ENCODE data around the gene KBTBD13. TPM values are rescaled to one million over a fixed set of nuclear protein-coding genes. Genes with fewer than 3 reads are reported as not detected.

KBTBD13 gene
- total and polyA plus RNA-seq, 4 donors = 0.04 to 0.23 (median 0.18) TPM

DNA sequence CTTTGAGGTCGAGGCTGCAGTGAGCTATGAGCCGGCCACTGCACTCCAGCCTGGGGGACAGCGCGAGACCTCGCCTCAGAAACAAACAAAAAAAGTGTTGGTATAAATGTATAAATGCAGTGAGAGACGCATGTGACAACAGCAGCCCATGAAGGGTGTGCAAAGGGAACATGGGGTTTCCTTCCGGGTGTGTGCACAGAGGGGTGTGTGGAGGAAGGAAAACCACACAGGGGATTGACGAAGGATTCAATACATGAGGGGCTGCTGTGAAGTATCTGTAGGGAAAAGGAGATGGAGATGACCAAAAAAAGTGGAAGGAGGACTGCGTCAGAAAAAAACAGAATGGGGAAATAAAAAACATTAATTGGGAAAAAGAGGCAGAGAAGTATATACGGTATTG, 48.2 kb upstream of the KBTBD13 start:
- H3K27ac ChIP-seq (ENCODE audit: low read depth in 1 of 2, low read length in 1 of 2) = peak overlapping the region in 1 of 2 donors; percentile 34
- WGBS, 2 donors = 24 to 28% methylated on average over 10 of the region's 10 CpGs
- H3K36me3 ChIP-seq (ENCODE audit: control insufficient read depth in 4 of 4, insufficient read depth in 4 of 4, low read length in 4 of 4) = peaks cover 0 to 16% (median 13%) of the 10 kb centered on the region in 4 donors
- no peak overlapping the region for H3K4me3 ChIP-seq
- no peaks in the 10 kb centered on the region for H3K27me3 ChIP-seq (ENCODE audit: control insufficient read depth in 3 of 3, insufficient read depth in 3 of 3, low read length in 2 of 3)
- ATAC-seq (ENCODE audit: insufficient read depth, low FRiP score) = no peak
- peaks cover 5 to 22% (median 11%) of the 10 kb centered on the region in 5 donors for H3K4me1 ChIP-seq (ENCODE audit: control insufficient read depth in 5 of 5, insufficient read depth in 5 of 5, low read length in 5 of 5)
- no peaks in the 10 kb centered on the region for H3K9me3 ChIP-seq (ENCODE audit: control insufficient read depth in 4 of 4, insufficient read depth in 3 of 4, low read length in 3 of 4)
- no peak for DNase-seq
- H3K9ac ChIP-seq (ENCODE audit: insufficient read depth in 1 of 2, low read length in 2 of 2) = peak overlapping the region; percentile 63 to 66
- TF ChIP-seq, protein P1, sequence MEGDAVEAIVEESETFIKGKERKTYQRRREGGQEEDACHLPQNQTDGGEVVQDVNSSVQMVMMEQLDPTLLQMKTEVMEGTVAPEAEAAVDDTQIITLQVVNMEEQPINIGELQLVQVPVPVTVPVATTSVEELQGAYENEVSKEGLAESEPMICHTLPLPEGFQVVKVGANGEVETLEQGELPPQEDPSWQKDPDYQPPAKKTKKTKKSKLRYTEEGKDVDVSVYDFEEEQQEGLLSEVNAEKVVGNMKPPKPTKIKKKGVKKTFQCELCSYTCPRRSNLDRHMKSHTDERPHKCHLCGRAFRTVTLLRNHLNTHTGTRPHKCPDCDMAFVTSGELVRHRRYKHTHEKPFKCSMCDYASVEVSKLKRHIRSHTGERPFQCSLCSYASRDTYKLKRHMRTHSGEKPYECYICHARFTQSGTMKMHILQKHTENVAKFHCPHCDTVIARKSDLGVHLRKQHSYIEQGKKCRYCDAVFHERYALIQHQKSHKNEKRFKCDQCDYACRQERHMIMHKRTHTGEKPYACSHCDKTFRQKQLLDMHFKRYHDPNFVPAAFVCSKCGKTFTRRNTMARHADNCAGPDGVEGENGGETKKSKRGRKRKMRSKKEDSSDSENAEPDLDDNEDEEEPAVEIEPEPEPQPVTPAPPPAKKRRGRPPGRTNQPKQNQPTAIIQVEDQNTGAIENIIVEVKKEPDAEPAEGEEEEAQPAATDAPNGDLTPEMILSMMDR (IDR thresholded peaks at IDR 0.05; ENCODE audit: control extremely low read depth, extremely low read depth) = no peak

- peak within 1 kb of the TSS; percentile 84 to 86 for H3K27ac ChIP-seq (ENCODE audit: low read depth in 1 of 2, low read length in 1 of 2)
- whole genome bisulfite sequencing, 2 donors = 0% methylated on average over 73 of the region's 73 CpGs
- peaks cover 5 to 30% (median 16%) of the 10 kb centered on the region in 5 donors for H3K4me1 ChIP-seq (ENCODE audit: control insufficient read depth in 5 of 5, insufficient read depth in 5 of 5, low read length in 5 of 5)
- DNase-seq (peak; percentile 92 to 93 (median 93)), ATAC-seq (ENCODE audit: insufficient read depth, low FRiP score) (peak; percentile 96)
- H3K36me3 ChIP-seq (ENCODE audit: control insufficient read depth in 4 of 4, insufficient read depth in 4 of 4, low read length in 4 of 4) = peaks cover 0 to 16% (median 9%) of the 10 kb centered on the region in 4 donors
- no peaks in the 10 kb centered on the region for H3K27me3 ChIP-seq (ENCODE audit: control insufficient read depth in 3 of 3, insufficient read depth in 3 of 3, low read length in 2 of 3)
- peak within 1 kb of the TSS; percentile 63 to 66 for H3K9ac ChIP-seq (ENCODE audit: insufficient read depth in 1 of 2, low read length in 2 of 2)
- H3K9me3 ChIP-seq (ENCODE audit: control insufficient read depth in 4 of 4, insufficient read depth in 3 of 4, low read length in 3 of 4) = no peaks in the 10 kb centered on the region
- TF ChIP-seq, protein P1 (IDR thresholded peaks at IDR 0.05; ENCODE audit: control extremely low read depth, extremely low read depth) = no peak
- peak within 1 kb of the TSS; percentile 97 for H3K4me3 ChIP-seq
These were observed 47.4 kb upstream of the KBTBD13 start, which contains the start of gene MTFMT for GRCh38 chr15:65028921-65029735. Gene MTFMT, minus strand, starts transcription at chr15:65029639. Its CDS starts 26 bp downstream, at chr15:65029613.

DNA sequence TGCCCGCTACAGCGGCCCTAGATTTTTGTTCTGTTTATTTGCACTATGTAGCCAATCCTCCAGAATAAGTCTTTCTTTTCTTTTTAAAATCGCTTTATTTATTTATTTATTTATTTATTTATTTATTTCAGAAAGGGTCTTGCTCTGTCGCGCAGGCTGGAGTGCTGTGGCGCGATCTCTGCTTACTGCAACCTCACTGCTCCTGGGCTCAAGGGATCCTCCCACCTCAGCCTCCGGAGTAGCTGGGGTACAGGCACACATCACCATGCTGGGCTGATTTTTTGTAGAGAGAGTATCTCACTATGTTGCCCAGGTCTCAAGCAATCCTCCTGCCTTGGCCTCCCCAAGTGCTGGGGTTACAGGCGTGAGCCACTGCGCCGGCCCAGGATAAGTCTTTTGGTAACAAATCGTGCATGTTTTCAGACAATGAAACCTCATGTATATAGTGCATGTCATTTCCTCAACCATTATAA, 46.8 kb upstream of the KBTBD13 start:
- DNase-seq = no peak
- Histone ChIP-seq H3K9ac (ENCODE audit: insufficient read depth in 1 of 2, low read length in 2 of 2) (no peak overlapping the region), H3K27ac (ENCODE audit: low read depth in 1 of 2, low read length in 1 of 2) (no peak overlapping the region), H3K9me3 (ENCODE audit: control insufficient read depth in 4 of 4, insufficient read depth in 3 of 4, low read length in 3 of 4) (no peaks in the 10 kb centered on the region), H3K27me3 (ENCODE audit: control insufficient read depth in 3 of 3, insufficient read depth in 3 of 3, low read length in 2 of 3) (no peaks in the 10 kb centered on the region), H3K36me3 (ENCODE audit: control insufficient read depth in 4 of 4, insufficient read depth in 4 of 4, low read length in 4 of 4) (peaks cover 0 to 10% (median 6%) of the 10 kb centered on the region in 4 donors), H3K4me1 (ENCODE audit: control insufficient read depth in 5 of 5, insufficient read depth in 5 of 5, low read length in 5 of 5) (peaks cover 5 to 32% (median 16%) of the 10 kb centered on the region in 5 donors), H3K4me3 (no peak overlapping the region)
- ATAC-seq (ENCODE audit: insufficient read depth, low FRiP score) = no peak
- WGBS, 2 donors = 58 to 60% methylated on average over 12 of the region's 12 CpGs
- TF ChIP-seq, protein P1 (IDR thresholded peaks at IDR 0.05; ENCODE audit: control extremely low read depth, extremely low read depth) = no peak

All from lung (tissue), 12 donors.